ENCODE results near the gene MAP3K5. TPM values are rescaled to one million over a fixed set of nuclear protein-coding genes. Genes with fewer than 3 reads are reported as not detected.

Gene MAP3K5
- total and polyA plus RNA-seq, 9 of the 15 experiments (the other 6 are each of a cell fraction or from before 2014, with no cell fraction given) = 2.2 to 13.0 (median 9.9) TPM

DNA sequence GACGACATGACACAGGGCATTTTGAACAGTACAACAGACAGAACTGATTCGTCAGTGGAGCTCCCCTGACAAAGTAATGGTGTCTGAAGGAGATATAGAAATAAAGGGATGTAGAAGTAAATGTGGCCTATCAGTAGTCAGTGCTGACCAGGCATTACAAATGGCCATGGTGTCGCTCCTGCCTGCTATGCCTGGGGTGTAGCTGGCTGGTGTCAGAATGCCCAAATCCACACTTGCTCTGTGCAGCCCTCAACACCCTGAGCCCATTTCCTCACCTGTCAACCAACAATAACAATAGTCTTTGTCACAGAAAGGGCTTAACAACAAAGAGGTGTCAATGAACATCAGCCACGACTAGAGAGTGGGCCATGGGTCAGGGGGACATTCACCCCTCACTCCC lies 53.2 kb downstream of the MAP3K5 start (continued):
- TF ChIP-seq, protein P1, sequence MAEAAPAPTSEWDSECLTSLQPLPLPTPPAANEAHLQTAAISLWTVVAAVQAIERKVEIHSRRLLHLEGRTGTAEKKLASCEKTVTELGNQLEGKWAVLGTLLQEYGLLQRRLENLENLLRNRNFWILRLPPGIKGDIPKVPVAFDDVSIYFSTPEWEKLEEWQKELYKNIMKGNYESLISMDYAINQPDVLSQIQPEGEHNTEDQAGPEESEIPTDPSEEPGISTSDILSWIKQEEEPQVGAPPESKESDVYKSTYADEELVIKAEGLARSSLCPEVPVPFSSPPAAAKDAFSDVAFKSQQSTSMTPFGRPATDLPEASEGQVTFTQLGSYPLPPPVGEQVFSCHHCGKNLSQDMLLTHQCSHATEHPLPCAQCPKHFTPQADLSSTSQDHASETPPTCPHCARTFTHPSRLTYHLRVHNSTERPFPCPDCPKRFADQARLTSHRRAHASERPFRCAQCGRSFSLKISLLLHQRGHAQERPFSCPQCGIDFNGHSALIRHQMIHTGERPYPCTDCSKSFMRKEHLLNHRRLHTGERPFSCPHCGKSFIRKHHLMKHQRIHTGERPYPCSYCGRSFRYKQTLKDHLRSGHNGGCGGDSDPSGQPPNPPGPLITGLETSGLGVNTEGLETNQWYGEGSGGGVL (CRISPR knock-in tag; IDR thresholded peaks at IDR 0.05) = peak; percentile 65; the same call in 1 of the 2 replicates
- TF ChIP-seq, protein P2, sequence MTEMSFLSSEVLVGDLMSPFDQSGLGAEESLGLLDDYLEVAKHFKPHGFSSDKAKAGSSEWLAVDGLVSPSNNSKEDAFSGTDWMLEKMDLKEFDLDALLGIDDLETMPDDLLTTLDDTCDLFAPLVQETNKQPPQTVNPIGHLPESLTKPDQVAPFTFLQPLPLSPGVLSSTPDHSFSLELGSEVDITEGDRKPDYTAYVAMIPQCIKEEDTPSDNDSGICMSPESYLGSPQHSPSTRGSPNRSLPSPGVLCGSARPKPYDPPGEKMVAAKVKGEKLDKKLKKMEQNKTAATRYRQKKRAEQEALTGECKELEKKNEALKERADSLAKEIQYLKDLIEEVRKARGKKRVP (CRISPR knock-in tag; IDR thresholded peaks at IDR 0.05) = peak; percentile 63; the same call in 1 of the 2 replicates
- peak; percentile 48; the same call in 1 of the 2 replicates for TF ChIP-seq ZSCAN32 (CRISPR knock-in tag; IDR thresholded peaks at IDR 0.05)
- peak; percentile 63; the same call in 1 of the 2 replicates for TF ChIP-seq KLF13 (tag; IDR thresholded peaks at IDR 0.05; ENCODE audit: borderline replicate concordance, low read depth)
- peak; percentile 89 for TF ChIP-seq ZNF583 (CRISPR knock-in tag; IDR thresholded peaks at IDR 0.05)
- no peak for TF ChIP-seq MIER1 (IDR thresholded peaks at IDR 0.05; ENCODE audit: low read depth)
- no peak for TF ChIP-seq ELF2 (CRISPR knock-in tag; IDR thresholded peaks at IDR 0.05)
- peak; percentile 76 for TF ChIP-seq KLF6 (CRISPR knock-in tag; IDR thresholded peaks at IDR 0.05; ENCODE audit: borderline replicate concordance)
- TF ChIP-seq ZNF79 (CRISPR knock-in tag; IDR thresholded peaks at IDR 0.05; ENCODE audit: low read depth) = 0 out of 2 replicates have a peak, but pooled peaks have one; percentile 47
- TF ChIP-seq ZBTB17 (CRISPR knock-in tag; IDR thresholded peaks at IDR 0.05) = peak; percentile 66; the same call in 1 of the 2 replicates
- 0 out of 2 replicates have a peak, but pooled peaks have one; percentile 22 for TF ChIP-seq ZNF140 (CRISPR knock-in tag; IDR thresholded peaks at IDR 0.05)
- TF ChIP-seq ZNF695 (CRISPR knock-in tag; IDR thresholded peaks at IDR 0.05) = peak; percentile 90
- TF ChIP-seq ZZZ3 (IDR thresholded peaks at IDR 0.05) = no peak
- 0 out of 2 replicates have a peak, but pooled peaks have one; percentile 22 for TF ChIP-seq ZNF134 (CRISPR knock-in tag; conservative IDR thresholded peaks at IDR 0.05)
- TF ChIP-seq TEAD1 (CRISPR knock-in tag; IDR thresholded peaks at IDR 0.05) = peak in 1 of 2 experiments; percentile 38; a peak in 1 of 4 replicates
- TF ChIP-seq, protein P3, sequence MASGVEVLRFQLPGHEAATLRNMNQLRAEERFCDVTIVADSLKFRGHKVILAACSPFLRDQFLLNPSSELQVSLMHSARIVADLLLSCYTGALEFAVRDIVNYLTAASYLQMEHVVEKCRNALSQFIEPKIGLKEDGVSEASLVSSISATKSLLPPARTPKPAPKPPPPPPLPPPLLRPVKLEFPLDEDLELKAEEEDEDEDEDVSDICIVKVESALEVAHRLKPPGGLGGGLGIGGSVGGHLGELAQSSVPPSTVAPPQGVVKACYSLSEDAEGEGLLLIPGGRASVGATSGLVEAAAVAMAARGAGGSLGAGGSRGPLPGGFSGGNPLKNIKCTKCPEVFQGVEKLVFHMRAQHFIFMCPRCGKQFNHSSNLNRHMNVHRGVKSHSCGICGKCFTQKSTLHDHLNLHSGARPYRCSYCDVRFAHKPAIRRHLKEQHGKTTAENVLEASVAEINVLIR (CRISPR knock-in tag; IDR thresholded peaks at IDR 0.05) = peak; percentile 35; the same call in 1 of the 2 replicates
- TF ChIP-seq ZNF311 (CRISPR knock-in tag; IDR thresholded peaks at IDR 0.05) = peak; percentile 90
- TF ChIP-seq, protein P4, sequence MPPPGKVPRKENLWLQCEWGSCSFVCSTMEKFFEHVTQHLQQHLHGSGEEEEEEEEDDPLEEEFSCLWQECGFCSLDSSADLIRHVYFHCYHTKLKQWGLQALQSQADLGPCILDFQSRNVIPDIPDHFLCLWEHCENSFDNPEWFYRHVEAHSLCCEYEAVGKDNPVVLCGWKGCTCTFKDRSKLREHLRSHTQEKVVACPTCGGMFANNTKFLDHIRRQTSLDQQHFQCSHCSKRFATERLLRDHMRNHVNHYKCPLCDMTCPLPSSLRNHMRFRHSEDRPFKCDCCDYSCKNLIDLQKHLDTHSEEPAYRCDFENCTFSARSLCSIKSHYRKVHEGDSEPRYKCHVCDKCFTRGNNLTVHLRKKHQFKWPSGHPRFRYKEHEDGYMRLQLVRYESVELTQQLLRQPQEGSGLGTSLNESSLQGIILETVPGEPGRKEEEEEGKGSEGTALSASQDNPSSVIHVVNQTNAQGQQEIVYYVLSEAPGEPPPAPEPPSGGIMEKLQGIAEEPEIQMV (tag; conservative IDR thresholded peaks at IDR 0.05; ENCODE audit: low read depth) = peak; percentile 69
- TF ChIP-seq ZNF561 (CRISPR knock-in tag; conservative IDR thresholded peaks at IDR 0.05) = 0 out of 2 replicates have a peak, but pooled peaks have one; percentile 42
- TF ChIP-seq RB1 (IDR thresholded peaks at IDR 0.05; ENCODE audit: low read depth) = no peak
- TF ChIP-seq ZNF445 (CRISPR knock-in tag; IDR thresholded peaks at IDR 0.05; ENCODE audit: low read depth) = 0 out of 2 replicates have a peak, but pooled peaks have one; percentile 13
